Ovary (tissue), 9 donors: ENCODE data around the gene PTP4A1. TPM values are rescaled to one million over a fixed set of nuclear protein-coding genes. Genes with fewer than 3 reads are reported as not detected.

Experiments used
- DNase-seq, 5 donors: peaks; one replicate each; pipeline ENCODE4 v3.0.0-alpha.2; 2019 to 2020
- H3K27ac ChIP-seq, 2 donors: fragments of 200-600 bp; one replicate each; pipeline versions ENCODE4 v1.5.1 to v1.8.0; 2019 to 2022
- H3K27me3 ChIP-seq: fragments of 200-600 bp; one replicate; pipeline ENCODE4 v1.8.0; 2022
- H3K36me3 ChIP-seq: fragments of 200-600 bp; sonication (generic); one replicate; pipeline ENCODE4 v1.5.1; 2019
- H3K4me1 ChIP-seq: one replicate; pipeline ENCODE4 v1.8.1; 2013; ENCODE audit warnings: mild to moderate bottlenecking, moderate library complexity; ENCODE audit not compliant: insufficient read depth
- H3K4me3 ChIP-seq: fragments of 200-600 bp; sonication (generic); one replicate; pipeline ENCODE4 v1.5.1; 2017
- H3K9me3 ChIP-seq, 2 donors: fragments of 200-600 bp in 1 of 2; sonication (generic) in 1 of 2; one replicate each; pipeline versions ENCODE4 v1.5.1 to v1.8.1; 2013 to 2019; ENCODE audit warnings: mild to moderate bottlenecking in 1 of 2, moderate library complexity in 1 of 2
- EP300 ChIP-seq: sonication (generic); formaldehyde crosslinking; IDR thresholded peaks from one replicate; pipeline ENCODE4 v1.6.1; 2017; ENCODE audit warnings: antibody characterized with exemption
- POLR2A ChIP-seq: fragments of 450-650 bp; IDR thresholded peaks from one replicate; pipeline ENCODE4 v1.6.1; 2017; ENCODE audit warnings: antibody characterized with exemption, mild to moderate bottlenecking, moderate library complexity
- WGBS, 3 donors: extraction: QIAGEN DNeasy Blood & Tissue Kit in 1 of 3; methylation state at CpG; one replicate each; pipeline versions ENCODE4 v1.1.5 to v1.1.7; 2013 to 2017; 5-methylcytosine and 5-hydroxymethylcytosine counted together
- intact Hi-C, 4 donors: fragments of 100-400 bp; cut with DNase I; formaldehyde crosslinking; loops; one replicate each; pipeline versions ENCODE4 v1.11.0 to v1.15.1; 2022 to 2023
- polyA plus RNA-seq, 2 donors: library from polyadenylated mRNA; stranded (reverse); fragments of 200-250 nt in 1 of 2; fragments of 350-450 nt in 1 of 2; fragmentation: Illumina TruSeq in 1 of 2; extraction: RNeasy Lipid Tissue Mini Kit (QIAGEN cat#74804) in 1 of 2; gene quantifications; one replicate each; pipeline ENCODE4 v1.2.3, GENCODE V29; 2013 to 2014
- total RNA-seq, 7 donors: library from RNA; depleted of rRNA in 2 of 7; stranded (reverse); fragments of >200 nt in 2 of 7; fragmentation: NEBNext Ultra II Directional in 3 of 7; extraction: Animal tissue kit (Norgen Biotek cat#: 25700) in 3 of 7; gene quantifications; one replicate each; pipeline versions ENCODE4 v1.1.0 to v1.2.4, GENCODE V29; 2016 to 2023
- TF ChIP-seq, protein P1 (sequence below), 3 donors: fragments of 450-650 bp in 2 of 3; fragments of 200-600 bp in 1 of 3; IDR thresholded peaks; one replicate each; pipeline versions ENCODE4 v1.5.1 to v1.8.0; 2016 to 2022; ENCODE audit warnings: antibody characterized with exemption in 3 of 3, mild to moderate bottlenecking in 1 of 3
- donor health status: DM: no; HTN: no; CAD: no; lungs with moderate emphysema.
- donor health status: DM: no; HTN: no; CAD: no.
- donor health status: Bipolar disorder and iron deficiency.
- donor health status: DM: yes; HTN: yes; CAD: no.
- donor health status: DM: no; HTN: no; CAD: no.
- donor health status: DM: yes; HTN: yes; CAD: no.

PTP4A1 gene
- total and polyA plus RNA-seq, 9 donors, result 9.4 to 89.4 (median 33.6) TPM

DNA sequence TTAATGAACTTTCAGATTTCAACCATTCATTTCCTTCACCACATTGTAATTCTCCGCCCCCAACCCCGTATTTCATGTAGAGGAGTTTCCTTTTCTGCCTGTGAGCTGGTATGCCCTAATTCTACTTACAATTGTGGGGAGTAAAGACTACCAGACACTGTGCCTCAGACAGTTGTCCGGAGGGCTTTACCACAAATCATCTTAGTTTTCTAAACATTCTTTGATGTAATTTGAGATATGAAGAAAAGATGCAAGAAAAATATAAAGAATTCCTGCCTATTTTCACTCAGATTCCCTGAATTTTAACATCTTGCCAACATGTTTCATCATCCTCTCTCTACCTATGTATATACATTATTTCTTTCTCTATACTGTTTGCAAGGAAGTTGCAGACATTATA lies 28.3 kb upstream of the PTP4A1 start:
- H3K4me1 ChIP-seq, result no peaks in the 10 kb centered on the region
- no peak overlapping the region for H3K27ac ChIP-seq
- H3K36me3 ChIP-seq, result no peaks in the 10 kb centered on the region
- no peaks in the 10 kb centered on the region for H3K27me3 ChIP-seq
- 45 to 51% (median 47%) methylated on average over 3 of the region's 3 CpGs for WGBS, 3 donors
- no peaks in the 10 kb centered on the region for H3K9me3 ChIP-seq
- DNase-seq, result no peak
- intact Hi-C loops, result no loop called here
- TF ChIP-seq POLR2A, result no peak
- TF ChIP-seq, protein P1, sequence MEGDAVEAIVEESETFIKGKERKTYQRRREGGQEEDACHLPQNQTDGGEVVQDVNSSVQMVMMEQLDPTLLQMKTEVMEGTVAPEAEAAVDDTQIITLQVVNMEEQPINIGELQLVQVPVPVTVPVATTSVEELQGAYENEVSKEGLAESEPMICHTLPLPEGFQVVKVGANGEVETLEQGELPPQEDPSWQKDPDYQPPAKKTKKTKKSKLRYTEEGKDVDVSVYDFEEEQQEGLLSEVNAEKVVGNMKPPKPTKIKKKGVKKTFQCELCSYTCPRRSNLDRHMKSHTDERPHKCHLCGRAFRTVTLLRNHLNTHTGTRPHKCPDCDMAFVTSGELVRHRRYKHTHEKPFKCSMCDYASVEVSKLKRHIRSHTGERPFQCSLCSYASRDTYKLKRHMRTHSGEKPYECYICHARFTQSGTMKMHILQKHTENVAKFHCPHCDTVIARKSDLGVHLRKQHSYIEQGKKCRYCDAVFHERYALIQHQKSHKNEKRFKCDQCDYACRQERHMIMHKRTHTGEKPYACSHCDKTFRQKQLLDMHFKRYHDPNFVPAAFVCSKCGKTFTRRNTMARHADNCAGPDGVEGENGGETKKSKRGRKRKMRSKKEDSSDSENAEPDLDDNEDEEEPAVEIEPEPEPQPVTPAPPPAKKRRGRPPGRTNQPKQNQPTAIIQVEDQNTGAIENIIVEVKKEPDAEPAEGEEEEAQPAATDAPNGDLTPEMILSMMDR (IDR thresholded peaks at IDR 0.05), result no peak
- no peak for TF ChIP-seq EP300
- no peak overlapping the region for H3K4me3 ChIP-seq

DNA sequence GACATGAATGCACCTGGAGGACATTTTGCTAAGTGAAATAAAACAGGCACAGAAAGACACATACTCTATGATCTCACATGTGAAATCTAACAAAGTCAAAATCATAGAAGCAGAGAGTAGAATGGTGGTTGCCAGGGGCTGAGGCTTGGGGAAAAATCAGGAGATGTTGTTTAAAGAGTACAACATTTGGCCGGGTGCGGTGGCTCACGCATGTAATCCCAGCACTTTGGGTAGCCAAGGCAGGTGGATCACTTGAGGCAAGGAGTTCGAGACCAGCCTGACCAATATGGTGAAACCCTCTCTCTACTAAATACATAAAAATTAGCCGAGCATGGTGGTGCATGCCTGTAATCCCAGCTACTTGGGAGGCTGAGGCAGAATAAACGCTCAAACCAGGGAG lies 26.0 kb upstream of the PTP4A1 start:
- H3K27me3 ChIP-seq, result no peaks in the 10 kb centered on the region

DNA sequence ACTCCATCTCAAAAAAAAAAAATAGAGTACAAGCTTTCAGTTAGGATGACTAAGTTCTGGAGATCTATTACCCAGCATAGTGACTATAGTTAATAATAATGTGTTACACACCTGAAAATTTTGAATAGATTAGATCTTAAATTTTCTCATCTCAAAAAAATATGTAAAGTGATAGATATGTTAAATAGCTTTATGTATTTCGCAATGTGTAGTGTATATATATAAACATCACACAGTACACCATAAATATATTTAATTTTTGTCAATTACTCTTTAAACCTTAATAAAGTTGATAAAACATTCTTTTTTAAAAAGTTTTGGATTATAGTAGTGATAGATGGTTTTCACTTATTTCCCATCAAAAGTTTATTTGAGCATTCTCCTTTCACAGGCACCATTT lies 25.6 kb upstream of the PTP4A1 start:
- DNase-seq, result no peak
- H3K27ac ChIP-seq, result no peak overlapping the region
- no peaks in the 10 kb centered on the region for H3K36me3 ChIP-seq
- no peaks in the 10 kb centered on the region for H3K4me1 ChIP-seq
- H3K4me3 ChIP-seq, result no peak overlapping the region
- H3K27me3 ChIP-seq, result no peaks in the 10 kb centered on the region
- TF ChIP-seq EP300 (no peak), POLR2A (no peak)
- TF ChIP-seq, protein P1 (IDR thresholded peaks at IDR 0.05), result no peak
- intact Hi-C loops, result no loop called here
- 96 to 99% (median 98%) methylated on average over 1 of the region's 1 CpG for WGBS, 3 donors
- H3K9me3 ChIP-seq, result no peaks in the 10 kb centered on the region

More for the DNA sequence above, 26.0 kb upstream of the PTP4A1 start:
- Histone ChIP-seq H3K36me3 (no peaks in the 10 kb centered on the region), H3K4me3 (no peak overlapping the region), H3K4me1 (no peaks in the 10 kb centered on the region), H3K27ac (no peak overlapping the region), H3K9me3 (no peaks in the 10 kb centered on the region)
- 94 to 95% (median 94%) methylated on average over 6 of the region's 6 CpGs for WGBS, 3 donors
- no peak for TF ChIP-seq EP300
- no peak for DNase-seq
- intact Hi-C loops, result no loop called here

DNA sequence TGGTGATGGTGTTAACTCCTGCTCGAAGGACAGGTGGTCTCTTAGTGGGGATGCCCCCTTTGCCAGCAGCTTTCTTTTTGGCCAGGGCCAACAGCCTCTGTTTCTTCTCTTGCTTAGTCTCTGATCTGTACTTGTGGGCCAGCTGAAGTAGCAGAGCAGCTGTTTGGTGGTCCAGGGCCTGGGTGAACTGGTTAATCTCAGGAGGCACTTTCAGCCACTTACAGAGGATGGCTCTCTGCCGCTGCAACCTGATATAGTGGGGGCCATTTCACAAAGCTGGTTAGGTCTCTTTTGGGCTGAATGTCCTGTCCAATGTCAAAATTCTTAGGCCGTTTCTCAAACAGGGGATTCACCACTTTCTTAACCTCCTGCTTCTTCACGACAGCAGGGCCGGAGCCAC lies 23.2 kb upstream of the PTP4A1 start:
- H3K9me3 ChIP-seq, result no peaks in the 10 kb centered on the region
- intact Hi-C loops, result no loop called here
- WGBS, 3 donors, result 88 to 95% (median 88%) methylated on average over 5 of the region's 5 CpGs
- H3K4me1 ChIP-seq, result no peaks in the 10 kb centered on the region
- DNase-seq, result no peak
- TF ChIP-seq, protein P1 (IDR thresholded peaks at IDR 0.05), result no peak
- TF ChIP-seq POLR2A, result no peak
- no peak for TF ChIP-seq EP300
- H3K4me3 ChIP-seq, result no peak overlapping the region
- no peaks in the 10 kb centered on the region for H3K36me3 ChIP-seq
- no peaks in the 10 kb centered on the region for H3K27me3 ChIP-seq
- H3K27ac ChIP-seq, result no peak overlapping the region

DNA sequence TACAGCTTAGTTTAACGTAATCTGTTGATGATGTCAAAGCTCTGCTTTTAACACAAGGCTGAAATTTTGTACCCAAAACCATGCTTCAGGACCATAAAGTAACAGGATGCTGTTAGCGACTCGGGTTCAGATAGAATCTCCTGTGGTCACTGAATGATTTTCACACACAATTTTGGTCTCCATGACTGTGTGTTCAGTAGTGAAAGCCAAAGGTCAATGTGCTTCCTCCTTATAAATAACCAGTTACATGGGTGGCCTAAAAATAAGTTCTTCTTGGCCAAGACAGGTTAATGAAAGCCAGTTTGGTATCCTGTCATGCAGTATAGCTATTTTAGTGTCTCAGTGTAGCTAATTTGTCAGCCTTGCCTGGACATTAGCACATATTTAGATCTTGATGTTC lies 19.1 kb upstream of the PTP4A1 start:
- intact Hi-C loops, result no loop called here
- H3K9me3 ChIP-seq, result no peaks in the 10 kb centered on the region
- TF ChIP-seq, protein P1 (IDR thresholded peaks at IDR 0.05), result no peak
- TF ChIP-seq POLR2A (no peak), EP300 (no peak)
- no peaks in the 10 kb centered on the region for H3K36me3 ChIP-seq
- 86 to 89% (median 86%) methylated on average over 3 of the region's 3 CpGs for WGBS, 3 donors
- DNase-seq, result no peak
- H3K27ac ChIP-seq, result no peak overlapping the region
- no peak overlapping the region for H3K4me3 ChIP-seq
- no peaks in the 10 kb centered on the region for H3K27me3 ChIP-seq
- H3K4me1 ChIP-seq, result no peaks in the 10 kb centered on the region
